GM18520 (cell line): Measurements from ENCODE around the gene BBC3.
A peak's percentile ranks its signal among the peaks of the same experiment; 100 is the strongest.
"Not testable (repeated sequence)": the region's sequence is repeated elsewhere in the genome, so short reads cannot be mapped to it uniquely, and the experiment has no call there.

Experiments used
- ATAC-seq: cut with Tn5 transposase; IDR thresholded peaks from one replicate; pipeline ENCODE4 v1.9.1; 2021; ENCODE audit not compliant: unreplicated experiment

BBC3 gene

GRCh38 chr19:47258434-47258833 lies 27.4 kb upstream of the BBC3 start:
- ATAC-seq: no peak

DNA sequence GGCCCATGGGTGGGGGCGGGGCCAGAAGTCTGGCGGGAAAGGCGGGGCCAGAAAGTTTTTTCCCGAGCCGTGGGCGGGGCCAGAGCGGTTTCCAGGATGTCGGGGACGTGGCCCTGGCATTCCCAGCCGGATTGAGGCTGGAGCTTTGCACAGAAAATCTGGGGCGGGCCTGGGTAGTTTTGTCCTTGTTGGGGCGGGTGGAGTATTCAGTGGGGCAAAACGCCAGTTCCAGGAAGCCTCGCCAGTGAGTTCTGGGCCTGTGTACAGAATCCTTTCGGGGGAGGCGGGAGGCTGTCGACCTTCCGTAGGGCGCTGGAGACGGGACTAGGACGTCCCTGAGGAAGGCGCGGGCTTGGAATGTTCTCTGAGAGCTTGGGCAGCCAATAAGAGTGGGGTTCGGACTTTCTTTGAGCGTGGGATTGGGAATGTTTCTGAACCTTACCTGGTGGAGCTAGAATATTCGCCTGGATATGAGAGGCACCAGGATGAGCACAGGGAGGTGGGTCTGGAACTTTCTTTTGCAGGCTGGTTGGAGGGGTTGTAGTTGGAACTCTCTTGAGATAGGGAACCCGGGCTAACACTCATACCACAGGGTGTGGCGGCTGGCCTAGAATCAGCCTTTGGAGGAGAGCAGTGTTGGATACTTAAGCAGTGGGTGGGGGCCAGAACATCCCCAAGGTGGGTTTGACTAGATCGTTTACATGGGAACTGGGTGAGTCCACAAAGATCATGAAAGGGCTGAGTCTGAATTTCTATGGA lies 26.6 kb upstream of the BBC3 start:
- no peak for ATAC-seq

DNA sequence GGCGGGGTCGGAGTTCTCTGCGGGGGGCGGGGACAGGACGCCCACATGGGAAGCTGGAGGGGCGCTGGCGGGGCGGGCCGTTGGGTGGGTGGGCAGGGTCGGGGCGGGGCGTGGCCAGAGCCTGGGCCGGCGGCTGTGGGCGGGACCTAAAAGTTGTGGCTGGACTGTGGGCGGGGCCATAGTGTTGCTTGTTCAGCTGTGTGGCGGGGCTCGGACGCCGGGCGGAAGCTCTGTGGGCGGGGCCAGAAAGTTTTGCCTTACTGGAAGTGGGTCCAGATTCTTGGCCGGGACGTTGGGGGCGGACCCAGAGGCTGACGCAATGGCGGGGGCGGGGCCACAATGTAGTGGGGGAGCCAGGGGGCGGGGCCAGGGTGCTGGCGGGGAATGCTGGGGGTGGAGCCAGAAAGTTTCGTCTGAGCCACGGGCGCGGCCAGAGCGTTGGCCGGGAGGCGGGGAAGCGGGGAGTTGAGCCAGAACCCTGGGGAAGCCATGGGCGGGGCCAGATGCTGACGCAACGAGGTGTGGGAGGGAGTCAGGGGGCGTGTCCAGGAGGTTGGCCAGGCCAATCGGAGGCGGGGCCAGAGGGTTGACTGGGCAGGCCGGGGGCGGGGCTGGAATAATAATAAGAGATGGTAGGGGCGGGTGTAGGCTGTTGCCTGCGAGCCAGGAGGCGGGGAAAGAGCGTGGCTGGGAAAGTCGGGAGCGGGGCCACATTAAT lies 25.9 kb upstream of the BBC3 start:
- peak; percentile 62 for ATAC-seq

DNA sequence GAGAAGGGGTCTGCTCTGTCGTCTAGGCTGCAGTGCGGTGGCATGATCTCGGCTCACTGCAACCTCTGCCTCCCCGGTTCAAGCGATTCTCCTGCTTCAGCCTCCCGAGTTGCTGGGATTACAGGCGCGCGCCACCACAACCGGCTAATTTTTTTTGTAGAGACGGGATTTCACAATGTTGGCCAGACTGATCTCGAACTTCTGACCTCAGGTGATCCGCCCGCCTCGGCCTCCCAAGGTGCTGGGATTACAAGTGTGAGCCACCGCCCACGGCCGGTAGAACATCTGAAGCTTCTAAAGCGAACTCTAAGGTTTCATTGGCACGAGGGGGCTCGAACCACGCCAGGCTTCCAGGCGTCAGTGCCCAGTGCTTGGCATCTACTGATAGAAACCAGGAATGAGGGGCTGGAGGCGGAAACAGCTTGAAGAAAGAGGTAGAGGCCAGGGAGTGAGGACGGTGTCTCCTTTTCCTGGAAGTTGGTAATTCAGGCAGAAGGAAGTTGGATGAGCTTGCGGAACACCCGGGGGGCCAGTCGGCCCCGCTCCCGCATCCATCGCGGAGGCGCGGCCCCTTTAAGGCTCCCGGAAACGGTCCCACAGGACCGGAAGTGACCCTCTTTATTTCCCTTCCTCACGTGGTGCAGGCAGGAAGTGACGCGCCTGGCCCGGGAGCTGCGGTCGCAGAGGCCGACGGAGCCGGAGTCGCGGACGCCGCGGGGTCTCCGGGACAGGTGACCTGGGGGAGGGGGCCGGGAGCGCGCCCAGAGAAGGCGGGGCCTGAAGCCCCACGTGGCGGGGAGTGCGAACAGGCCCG lies 25.1 kb upstream of the BBC3 start, which contains the start of gene CCDC9:
CCDC9 (plus strand) TSS at position 647 of the 814 bp plus-strand sequence. CDS start 1,876 bp downstream, outside the sequence.
- peak; percentile 40 for ATAC-seq

DNA sequence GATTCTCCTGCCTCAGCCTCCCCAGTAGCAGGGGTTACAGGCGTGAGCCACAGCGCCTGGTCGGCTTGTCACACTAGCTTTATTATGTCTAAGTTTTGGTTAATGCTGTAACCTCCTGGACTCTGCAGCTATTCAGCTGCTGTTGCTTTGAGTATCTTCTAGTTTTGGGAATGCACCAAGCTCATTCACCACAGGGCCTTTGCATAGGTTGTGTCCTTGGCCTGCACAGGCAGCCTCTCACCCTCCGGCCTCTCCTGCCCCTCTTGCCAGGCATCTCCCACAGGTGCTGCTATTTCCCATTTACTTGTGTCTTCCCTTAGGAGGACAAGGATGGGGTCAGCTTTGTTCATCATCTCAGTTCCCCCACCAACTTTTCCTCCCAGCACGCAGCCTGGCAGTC lies 23.0 kb upstream of the BBC3 start:
- ATAC-seq: no peak

- ATAC-seq: no peak
Measured at GRCh38 chr19:47253467-47253881, 22.5 kb upstream of the BBC3 start.

GRCh38 chr19:47253016-47253415 lies 22.0 kb upstream of the BBC3 start:
- ATAC-seq: not testable (repeated sequence)

DNA sequence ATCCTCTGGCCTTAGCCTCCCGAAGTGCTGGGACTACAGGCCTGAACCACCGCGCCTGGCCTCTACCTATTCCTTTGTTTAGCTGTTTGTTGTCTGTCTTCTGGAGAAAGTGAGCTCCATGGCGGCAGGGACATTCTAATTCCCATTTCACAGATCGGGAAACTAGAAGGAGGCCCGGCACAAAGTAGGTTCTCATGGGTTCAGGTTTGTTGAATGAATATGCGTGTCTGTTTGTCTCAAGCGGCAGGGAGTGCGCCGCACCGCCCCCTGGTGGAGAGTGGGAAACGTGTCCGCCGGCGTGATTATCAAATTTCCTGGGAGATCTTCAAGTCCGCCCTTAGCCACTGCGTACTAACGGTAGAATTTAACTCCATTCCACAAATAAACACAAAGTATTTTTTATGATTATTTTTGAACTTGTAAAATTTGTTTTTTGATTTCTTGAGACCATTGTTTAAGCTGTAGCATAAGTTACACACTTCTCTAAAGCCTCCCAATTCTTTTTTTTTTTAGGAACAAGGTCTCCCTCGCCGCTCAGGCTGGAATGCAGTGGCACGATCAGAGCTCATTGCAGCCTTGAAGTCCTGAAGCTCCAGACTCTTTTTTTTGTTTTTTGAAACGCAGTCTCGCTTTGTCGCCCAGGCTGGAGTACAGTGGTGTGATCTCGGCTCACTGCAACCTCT lies 16.4 kb upstream of the BBC3 start:
- no peak for ATAC-seq

GRCh38 chr19:47243776-47244547 lies 13.0 kb upstream of the BBC3 start:
- peak; percentile 69 for ATAC-seq

- no peak for ATAC-seq
Measured at GRCh38 chr19:47243364-47243775, 12.4 kb upstream of the BBC3 start.

DNA sequence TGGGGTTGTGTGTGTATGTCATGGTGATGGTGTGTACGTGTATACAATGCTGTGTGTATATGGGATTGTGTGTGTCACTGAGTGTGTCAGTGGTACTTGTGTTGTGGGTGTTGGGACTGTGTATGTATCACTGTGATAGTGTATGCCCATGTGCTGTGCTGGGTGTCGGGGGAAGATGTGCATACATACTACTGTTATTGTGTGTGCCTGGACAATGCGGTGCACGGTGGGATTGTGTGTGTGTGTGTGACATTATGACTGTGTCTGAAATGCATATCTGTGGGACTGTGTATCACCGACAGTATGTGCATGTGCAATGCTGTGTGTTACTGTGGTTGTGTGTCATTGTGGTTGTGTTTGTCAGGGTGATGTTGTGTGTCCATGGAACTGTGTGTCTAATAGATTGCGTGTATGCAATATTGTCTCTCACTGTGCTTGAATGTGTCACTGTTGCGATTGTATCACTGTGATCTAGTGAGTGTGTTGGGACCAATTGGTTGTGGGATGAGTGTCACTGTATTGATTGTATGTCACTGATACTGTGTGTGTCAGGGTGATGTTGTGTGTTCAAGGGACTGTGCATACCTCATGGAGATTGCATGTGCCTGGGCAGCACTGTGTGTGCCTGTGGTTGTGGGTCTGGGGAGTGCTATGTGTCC lies 11.0 kb upstream of the BBC3 start:
- ATAC-seq: no peak

GRCh38 chr19:47240996-47241918 lies 10.3 kb upstream of the BBC3 start:
- no peak for ATAC-seq

GRCh38 chr19:47240556-47240955 lies 9.6 kb upstream of the BBC3 start:
- ATAC-seq: no peak

DNA sequence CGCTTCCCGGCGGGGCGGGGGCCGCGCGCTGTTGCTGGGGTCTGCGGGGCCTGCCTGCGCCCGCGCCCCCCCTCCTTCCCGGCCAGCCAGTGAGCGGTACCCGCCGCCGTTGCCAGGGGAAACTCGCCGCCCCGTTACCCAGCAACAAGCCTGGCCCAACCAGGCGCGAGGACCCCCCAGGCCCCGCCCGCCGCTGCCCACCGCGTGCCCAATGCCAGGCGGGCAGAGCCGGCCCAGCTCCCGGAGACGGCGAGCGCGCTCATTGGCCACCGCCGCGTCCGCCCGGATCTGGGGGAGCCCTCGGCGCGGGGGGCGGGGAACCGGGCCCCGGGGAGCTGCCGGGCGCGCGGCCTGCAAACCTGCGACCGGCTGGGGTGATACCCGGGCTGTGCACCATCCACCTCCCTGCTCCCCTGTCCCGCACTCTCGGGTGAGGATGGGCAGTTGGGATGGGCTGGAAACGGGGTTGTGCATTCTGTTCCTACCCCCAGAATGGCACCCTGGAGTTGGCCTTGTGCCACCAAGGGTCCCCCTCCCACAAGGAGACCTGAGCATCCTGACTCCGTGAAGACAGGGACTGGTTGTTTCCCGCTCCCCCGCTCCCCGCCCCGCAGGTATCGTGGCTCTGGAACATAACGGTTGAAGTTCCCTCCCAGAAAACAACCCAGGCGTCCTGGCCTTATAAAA lies 8.8 kb upstream of the BBC3 start:
- ATAC-seq: no peak

- ATAC-seq: no peak
Measured at GRCh38 chr19:47239152-47239551, 8.2 kb upstream of the BBC3 start.

- no peak for ATAC-seq
Measured at GRCh38 chr19:47236072-47236675, 5.2 kb upstream of the BBC3 start.

GRCh38 chr19:47232422-47233211 lies 1.6 kb upstream of the BBC3 start:
- ATAC-seq: no peak
